H1 (cell line): ENCODE data around the gene PDE3A. TPM values are rescaled to one million over a fixed set of nuclear protein-coding genes. Genes with fewer than 3 reads are reported as not detected.

Source experiments
- BRCA1 ChIP-seq: IDR thresholded peaks from 2 replicates; pipeline ENCODE4 v1.6.1; 2012; ENCODE audit warnings: low read depth, low read length, improper control_type of control experiment
- EZH2 ChIP-seq: fragments of 200-600 bp; sonication (generic); IDR thresholded peaks from 2 replicates; pipeline ENCODE4 v1.7.1; 2012; ENCODE audit warnings: low read depth, mild to moderate bottlenecking, moderate library complexity, low read length, inconsistent platforms; ENCODE audit not compliant: severe bottlenecking
- FOSL1 ChIP-seq: IDR thresholded peaks from 2 replicates; pipeline ENCODE4 v1.6.1; 2011; ENCODE audit warnings: mild to moderate bottlenecking, low read depth, low read length, moderate library complexity; ENCODE audit not compliant: insufficient read depth
- HDAC2 ChIP-seq, 2 experiments: fragments of 300-600 bp in 1 of 2; sonication (generic) in 1 of 2; IDR thresholded peaks; 2 replicates each; pipeline ENCODE4 v1.6.1; 2011 to 2012; ENCODE audit warnings: low read depth in 2 of 2, low read length in 2 of 2, mild to moderate bottlenecking in 2 of 2, moderate library complexity in 2 of 2, borderline replicate concordance in 1 of 2, inconsistent platforms in 1 of 2
- POLR2AphosphoS5 ChIP-seq: IDR thresholded peaks from 2 replicates; pipeline ENCODE4 v1.6.1; 2011; ENCODE audit warnings: low read depth, low read length
- RNF2 ChIP-seq: fragments of 200-900, 300-1000 bp; sonication (generic); IDR thresholded peaks from 2 replicates; pipeline ENCODE4 v1.7.1; 2016; ENCODE audit warnings: borderline replicate concordance, low read depth, mild to moderate bottlenecking, antibody characterized with exemption, low read length; ENCODE audit not compliant: poor library complexity, severe bottlenecking; ENCODE audit errors: missing control alignments
- SUZ12 ChIP-seq: fragments of 200-600 bp; sonication (generic); IDR thresholded peaks from 2 replicates; pipeline ENCODE4 v1.6.1; 2012; ENCODE audit warnings: mild to moderate bottlenecking, inconsistent platforms, low read length, moderate library complexity, mixed read lengths
- polyA plus RNA-seq, 7 experiments: library from polyadenylated mRNA; depleted of rRNA in 3 of 7; stranded (reverse) in 5 of 7; unstranded in 2 of 7; fragments of >200 nt in 5 of 7; fragments of 200-250 nt in 2 of 7; gene quantifications; 1 replicate in 5 of 7; 2 replicates in 1 of 7; 4 replicates in 1 of 7; pipeline versions ENCODE4 v1.2.1 to v1.2.3, GENCODE V29; 2011 to 2013; ENCODE audit warnings: missing spikeins in 2 of 7, mixed read lengths in 2 of 7
- total RNA-seq: library from RNA; stranded (reverse); fragmentation: NEBNext Ultra II Directional; extraction: Animal tissue kit (Norgen Biotek cat#: 25700); gene quantifications from 2 replicates; pipeline ENCODE4 v1.2.1, GENCODE V29; 2021
- TF ChIP-seq, protein P1 (sequence below): fragments of 300-600 bp; sonication (generic); IDR thresholded peaks from 2 replicates; pipeline ENCODE4 v1.7.1; 2012; ENCODE audit warnings: low read length, moderate library complexity, mild to moderate bottlenecking, inconsistent platforms; ENCODE audit not compliant: insufficient replicate concordance
- TF ChIP-seq, protein P2 (sequence below): IDR thresholded peaks from 2 replicates; pipeline ENCODE4 v1.6.1; 2011; ENCODE audit warnings: low read depth, mild to moderate bottlenecking, low read length; ENCODE audit not compliant: insufficient read depth

The PDE3A gene
- total and polyA plus RNA-seq, 2 of the 8 experiments (the other 6 are each of a cell fraction or from before 2014, with no cell fraction given), result 1.4 to 3.4 TPM

DNA sequence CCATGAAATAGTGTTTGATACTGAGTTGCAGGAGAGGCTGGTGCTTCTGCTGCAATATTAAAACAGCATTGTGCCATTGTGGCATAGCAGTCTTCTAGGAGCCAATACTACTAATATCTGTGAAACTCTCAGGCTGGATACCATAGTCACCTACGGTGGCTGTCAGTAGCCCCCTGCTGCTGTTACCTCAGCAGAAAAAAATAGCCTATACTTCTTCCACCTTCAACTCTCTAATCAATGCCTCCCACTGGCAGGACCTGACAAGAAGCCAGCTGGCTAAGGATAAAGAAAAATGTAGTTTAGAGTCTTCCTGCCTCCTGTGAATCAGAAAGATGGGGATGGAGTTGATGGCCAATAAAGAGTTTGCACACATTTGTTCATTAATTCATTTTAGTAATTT, 91.6 kb downstream of the PDE3A start (continued):
- TF ChIP-seq, protein P1, sequence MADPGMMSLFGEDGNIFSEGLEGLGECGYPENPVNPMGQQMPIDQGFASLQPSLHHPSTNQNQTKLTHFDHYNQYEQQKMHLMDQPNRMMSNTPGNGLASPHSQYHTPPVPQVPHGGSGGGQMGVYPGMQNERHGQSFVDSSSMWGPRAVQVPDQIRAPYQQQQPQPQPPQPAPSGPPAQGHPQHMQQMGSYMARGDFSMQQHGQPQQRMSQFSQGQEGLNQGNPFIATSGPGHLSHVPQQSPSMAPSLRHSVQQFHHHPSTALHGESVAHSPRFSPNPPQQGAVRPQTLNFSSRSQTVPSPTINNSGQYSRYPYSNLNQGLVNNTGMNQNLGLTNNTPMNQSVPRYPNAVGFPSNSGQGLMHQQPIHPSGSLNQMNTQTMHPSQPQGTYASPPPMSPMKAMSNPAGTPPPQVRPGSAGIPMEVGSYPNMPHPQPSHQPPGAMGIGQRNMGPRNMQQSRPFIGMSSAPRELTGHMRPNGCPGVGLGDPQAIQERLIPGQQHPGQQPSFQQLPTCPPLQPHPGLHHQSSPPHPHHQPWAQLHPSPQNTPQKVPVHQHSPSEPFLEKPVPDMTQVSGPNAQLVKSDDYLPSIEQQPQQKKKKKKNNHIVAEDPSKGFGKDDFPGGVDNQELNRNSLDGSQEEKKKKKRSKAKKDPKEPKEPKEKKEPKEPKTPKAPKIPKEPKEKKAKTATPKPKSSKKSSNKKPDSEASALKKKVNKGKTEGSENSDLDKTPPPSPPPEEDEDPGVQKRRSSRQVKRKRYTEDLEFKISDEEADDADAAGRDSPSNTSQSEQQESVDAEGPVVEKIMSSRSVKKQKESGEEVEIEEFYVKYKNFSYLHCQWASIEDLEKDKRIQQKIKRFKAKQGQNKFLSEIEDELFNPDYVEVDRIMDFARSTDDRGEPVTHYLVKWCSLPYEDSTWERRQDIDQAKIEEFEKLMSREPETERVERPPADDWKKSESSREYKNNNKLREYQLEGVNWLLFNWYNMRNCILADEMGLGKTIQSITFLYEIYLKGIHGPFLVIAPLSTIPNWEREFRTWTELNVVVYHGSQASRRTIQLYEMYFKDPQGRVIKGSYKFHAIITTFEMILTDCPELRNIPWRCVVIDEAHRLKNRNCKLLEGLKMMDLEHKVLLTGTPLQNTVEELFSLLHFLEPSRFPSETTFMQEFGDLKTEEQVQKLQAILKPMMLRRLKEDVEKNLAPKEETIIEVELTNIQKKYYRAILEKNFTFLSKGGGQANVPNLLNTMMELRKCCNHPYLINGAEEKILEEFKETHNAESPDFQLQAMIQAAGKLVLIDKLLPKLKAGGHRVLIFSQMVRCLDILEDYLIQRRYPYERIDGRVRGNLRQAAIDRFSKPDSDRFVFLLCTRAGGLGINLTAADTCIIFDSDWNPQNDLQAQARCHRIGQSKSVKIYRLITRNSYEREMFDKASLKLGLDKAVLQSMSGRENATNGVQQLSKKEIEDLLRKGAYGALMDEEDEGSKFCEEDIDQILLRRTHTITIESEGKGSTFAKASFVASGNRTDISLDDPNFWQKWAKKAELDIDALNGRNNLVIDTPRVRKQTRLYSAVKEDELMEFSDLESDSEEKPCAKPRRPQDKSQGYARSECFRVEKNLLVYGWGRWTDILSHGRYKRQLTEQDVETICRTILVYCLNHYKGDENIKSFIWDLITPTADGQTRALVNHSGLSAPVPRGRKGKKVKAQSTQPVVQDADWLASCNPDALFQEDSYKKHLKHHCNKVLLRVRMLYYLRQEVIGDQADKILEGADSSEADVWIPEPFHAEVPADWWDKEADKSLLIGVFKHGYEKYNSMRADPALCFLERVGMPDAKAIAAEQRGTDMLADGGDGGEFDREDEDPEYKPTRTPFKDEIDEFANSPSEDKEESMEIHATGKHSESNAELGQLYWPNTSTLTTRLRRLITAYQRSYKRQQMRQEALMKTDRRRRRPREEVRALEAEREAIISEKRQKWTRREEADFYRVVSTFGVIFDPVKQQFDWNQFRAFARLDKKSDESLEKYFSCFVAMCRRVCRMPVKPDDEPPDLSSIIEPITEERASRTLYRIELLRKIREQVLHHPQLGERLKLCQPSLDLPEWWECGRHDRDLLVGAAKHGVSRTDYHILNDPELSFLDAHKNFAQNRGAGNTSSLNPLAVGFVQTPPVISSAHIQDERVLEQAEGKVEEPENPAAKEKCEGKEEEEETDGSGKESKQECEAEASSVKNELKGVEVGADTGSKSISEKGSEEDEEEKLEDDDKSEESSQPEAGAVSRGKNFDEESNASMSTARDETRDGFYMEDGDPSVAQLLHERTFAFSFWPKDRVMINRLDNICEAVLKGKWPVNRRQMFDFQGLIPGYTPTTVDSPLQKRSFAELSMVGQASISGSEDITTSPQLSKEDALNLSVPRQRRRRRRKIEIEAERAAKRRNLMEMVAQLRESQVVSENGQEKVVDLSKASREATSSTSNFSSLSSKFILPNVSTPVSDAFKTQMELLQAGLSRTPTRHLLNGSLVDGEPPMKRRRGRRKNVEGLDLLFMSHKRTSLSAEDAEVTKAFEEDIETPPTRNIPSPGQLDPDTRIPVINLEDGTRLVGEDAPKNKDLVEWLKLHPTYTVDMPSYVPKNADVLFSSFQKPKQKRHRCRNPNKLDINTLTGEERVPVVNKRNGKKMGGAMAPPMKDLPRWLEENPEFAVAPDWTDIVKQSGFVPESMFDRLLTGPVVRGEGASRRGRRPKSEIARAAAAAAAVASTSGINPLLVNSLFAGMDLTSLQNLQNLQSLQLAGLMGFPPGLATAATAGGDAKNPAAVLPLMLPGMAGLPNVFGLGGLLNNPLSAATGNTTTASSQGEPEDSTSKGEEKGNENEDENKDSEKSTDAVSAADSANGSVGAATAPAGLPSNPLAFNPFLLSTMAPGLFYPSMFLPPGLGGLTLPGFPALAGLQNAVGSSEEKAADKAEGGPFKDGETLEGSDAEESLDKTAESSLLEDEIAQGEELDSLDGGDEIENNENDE, result no peak
- TF ChIP-seq BRCA1, result no peak
- no peak for TF ChIP-seq POLR2AphosphoS5
- TF ChIP-seq EZH2, result no peak
- no peak for TF ChIP-seq RNF2
- TF ChIP-seq SUZ12, result no peak
- no peak for TF ChIP-seq HDAC2 (IDR thresholded peaks at IDR 0.05; ENCODE audit: borderline replicate concordance in 1 of 2, low read depth in 2 of 2, low read length in 2 of 2)
- TF ChIP-seq, protein P2, sequence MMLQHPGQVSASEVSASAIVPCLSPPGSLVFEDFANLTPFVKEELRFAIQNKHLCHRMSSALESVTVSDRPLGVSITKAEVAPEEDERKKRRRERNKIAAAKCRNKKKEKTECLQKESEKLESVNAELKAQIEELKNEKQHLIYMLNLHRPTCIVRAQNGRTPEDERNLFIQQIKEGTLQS, result no peak
- TF ChIP-seq FOSL1, result no peak
- TF ChIP-seq, all 59 proteins: peak for 0
